Measurements from ENCODE around the gene TRPM7. TPM values are rescaled to one million over a fixed set of nuclear protein-coding genes. Genes with fewer than 3 reads are reported as not detected.

Gene TRPM7
- total RNA-seq, 2 donors from 2014 or later, result 28.3 to 34.7 TPM

GRCh38 chr15:50675535-50676144 lies 11.0 kb downstream of the TRPM7 start:
- intact Hi-C loops (cut with DNase I), result loop anchor here (5.0 kb wide), 1 partner anchor 207 kb away; no protein-coding TSS in a partner anchor
- H3K27ac ChIP-seq, result no peak overlapping the region
- no peak for DNase-seq
- H3K9me3 ChIP-seq, result no peaks in the 10 kb centered on the region
- H3K9ac ChIP-seq (ENCODE audit: low read depth in 2 of 2, low read length in 2 of 2), result no peak overlapping the region
- no peak overlapping the region for H3K4me3 ChIP-seq
- TF ChIP-seq CTCF (IDR thresholded peaks at IDR 0.05), result peak; percentile 79
- H3K4me1 ChIP-seq, result no peaks in the 10 kb centered on the region
- H3K36me3 ChIP-seq, result no peaks in the 10 kb centered on the region
- no peaks in the 10 kb centered on the region for H3K27me3 ChIP-seq

GRCh38 chr15:50670115-50670514 lies 16.5 kb downstream of the TRPM7 start:
- Histone ChIP-seq H3K4me1 (no peaks in the 10 kb centered on the region), H3K27me3 (no peaks in the 10 kb centered on the region), H3K27ac (no peak overlapping the region), H3K4me3 (no peak overlapping the region), H3K9ac (ENCODE audit: low read depth in 2 of 2, low read length in 2 of 2) (no peak overlapping the region), H3K9me3 (no peaks in the 10 kb centered on the region), H3K36me3 (no peaks in the 10 kb centered on the region)
- DNase-seq, result no peak
- TF ChIP-seq CTCF (IDR thresholded peaks at IDR 0.05), result no peak
- intact Hi-C loops (cut with DNase I), result no loop called here

- Histone ChIP-seq H3K36me3 (no peaks in the 10 kb centered on the region), H3K9ac (ENCODE audit: low read depth in 2 of 2, low read length in 2 of 2) (no peak overlapping the region), H3K27me3 (no peaks in the 10 kb centered on the region), H3K4me3 (no peak overlapping the region), H3K9me3 (no peaks in the 10 kb centered on the region), H3K4me1 (no peaks in the 10 kb centered on the region), H3K27ac (no peak overlapping the region)
- intact Hi-C loops (cut with DNase I), result no loop called here
- DNase-seq, result no peak
- TF ChIP-seq CTCF (IDR thresholded peaks at IDR 0.05), result no peak
Measured at GRCh38 chr15:50669611-50670010, 17.0 kb downstream of the TRPM7 start.

- H3K27me3 ChIP-seq, result no peaks in the 10 kb centered on the region
- H3K4me1 ChIP-seq, result no peaks in the 10 kb centered on the region
- no peak overlapping the region for H3K4me3 ChIP-seq
- DNase-seq, result no peak
- H3K9ac ChIP-seq (ENCODE audit: low read depth in 2 of 2, low read length in 2 of 2), result no peak overlapping the region
- intact Hi-C loops (cut with DNase I), result no loop called here
- H3K27ac ChIP-seq, result no peak overlapping the region
- TF ChIP-seq CTCF (IDR thresholded peaks at IDR 0.05), result no peak
- no peaks in the 10 kb centered on the region for H3K9me3 ChIP-seq
- H3K36me3 ChIP-seq, result no peaks in the 10 kb centered on the region
Measured at GRCh38 chr15:50665938-50666337, 20.7 kb downstream of the TRPM7 start.

GRCh38 chr15:50655555-50655954 lies 31.0 kb downstream of the TRPM7 start:
- H3K27me3 ChIP-seq, result no peaks in the 10 kb centered on the region
- H3K4me1 ChIP-seq, result no peaks in the 10 kb centered on the region
- no peak for TF ChIP-seq CTCF (IDR thresholded peaks at IDR 0.05)
- peaks cover 4% of the 10 kb centered on the region for H3K36me3 ChIP-seq
- no peak overlapping the region for H3K9ac ChIP-seq (ENCODE audit: low read depth in 2 of 2, low read length in 2 of 2)
- no peak overlapping the region for H3K27ac ChIP-seq
- intact Hi-C loops (cut with DNase I), result no loop called here
- DNase-seq, result no peak
- H3K9me3 ChIP-seq, result no peaks in the 10 kb centered on the region
- no peak overlapping the region for H3K4me3 ChIP-seq
